Measurements from ENCODE around the gene MYO15B.

DNA sequence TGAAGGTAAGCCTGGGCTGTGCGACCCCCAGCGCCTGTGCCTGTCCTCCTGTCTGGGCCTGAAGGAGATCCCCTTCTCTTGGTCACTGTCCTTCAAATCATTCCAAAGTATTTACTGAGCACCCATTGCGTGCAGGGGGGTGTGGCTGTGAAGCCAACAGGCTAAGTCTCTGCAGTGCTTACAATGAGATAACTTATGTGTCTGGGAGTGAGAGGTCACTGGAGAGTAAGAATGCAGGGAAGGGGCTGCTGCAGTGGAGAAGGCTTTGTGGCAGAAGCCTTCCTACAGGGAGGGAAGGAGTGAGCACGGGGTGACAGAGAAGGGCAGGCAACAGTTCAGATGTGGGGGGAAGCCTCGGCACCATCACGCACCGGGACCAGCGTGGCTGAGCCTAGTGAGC, 34.5 kb downstream of the MYO15B start:
- no peak for TF ChIP-seq REST (IDR thresholded peaks at IDR 0.05; ENCODE audit: insufficient read depth in 1 of 2, low read depth in 2 of 2, low read length in 2 of 2)
- TF ChIP-seq TAF1 (IDR thresholded peaks at IDR 0.05; ENCODE audit: borderline replicate concordance, insufficient read depth, low read length), result no peak
- TF ChIP-seq POLR2AphosphoS5 (IDR thresholded peaks at IDR 0.05; ENCODE audit: low read depth, low read length), result no peak
- TF ChIP-seq SIN3A (IDR thresholded peaks at IDR 0.05; ENCODE audit: borderline replicate concordance, insufficient read depth, low read length), result no peak

Measured in PFSK-1 (cell line).